ENCODE measurements around the gene USP20. TPM values are rescaled to one million over a fixed set of nuclear protein-coding genes. Genes with fewer than 3 reads are reported as not detected.

The USP20 gene
- total RNA-seq, 6 experiments from 2014 or later: 7.5 to 14.0 (median 10.8) TPM

DNA sequence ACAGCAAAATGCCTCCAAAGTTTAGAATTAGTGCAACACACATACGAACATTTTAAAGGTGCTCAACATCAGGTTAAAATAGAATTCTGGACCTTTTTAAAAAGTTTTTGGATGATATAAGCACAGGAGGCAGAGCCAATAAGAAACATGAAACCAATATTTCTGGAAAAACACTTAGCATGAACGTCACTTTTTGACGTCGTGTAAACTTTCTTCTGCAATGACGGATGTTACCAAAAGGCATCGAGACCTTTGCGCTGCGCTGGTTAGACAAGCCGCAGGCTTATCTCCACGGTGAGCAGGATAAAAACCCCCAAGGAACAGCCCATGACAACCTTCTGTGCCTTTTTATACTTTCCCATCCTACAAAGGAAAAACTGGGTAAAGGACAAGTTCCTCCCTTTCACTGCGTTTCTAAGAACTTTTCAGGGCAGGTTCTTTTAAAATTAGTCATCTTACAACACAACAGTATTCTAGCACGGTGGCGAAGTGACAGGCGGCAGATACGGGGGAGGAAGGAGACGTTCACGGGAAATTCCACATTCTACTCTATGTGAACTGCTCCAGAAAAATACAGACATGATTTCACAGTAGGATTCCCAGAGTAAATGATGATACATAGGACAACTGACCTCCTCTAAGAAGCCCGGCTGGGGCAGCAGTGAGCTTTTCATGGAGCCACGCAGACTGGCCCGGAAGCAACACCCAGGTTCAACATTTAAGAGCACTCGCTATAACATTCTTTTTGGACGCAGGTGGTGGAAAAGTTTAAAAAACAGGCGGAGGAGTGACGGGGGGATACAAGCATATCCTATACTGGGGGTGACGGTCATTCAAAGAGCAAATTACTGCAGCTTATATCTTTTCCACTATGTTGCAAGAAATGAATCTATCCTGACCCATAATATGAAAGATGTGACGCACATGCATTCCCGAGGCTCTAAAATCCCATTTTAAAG is 52.4 kb downstream of the USP20 start:
- H3K4me1 ChIP-seq: peaks cover 0 to 25% (median 2%) of the 10 kb centered on the region in 4 donors
- H3K4me3 ChIP-seq: no peak overlapping the region
- H3K27ac ChIP-seq: peak overlapping the region in 2 of 3 donors; percentile 29 to 44
- WGBS (ENCODE audit: insufficient coverage, low coverage, low lambda C conversion rate, missing lambda C conversion rate): 59% methylated on average over 26 of the region's 27 CpGs
- ATAC-seq: no peak
- TF ChIP-seq, protein P1, sequence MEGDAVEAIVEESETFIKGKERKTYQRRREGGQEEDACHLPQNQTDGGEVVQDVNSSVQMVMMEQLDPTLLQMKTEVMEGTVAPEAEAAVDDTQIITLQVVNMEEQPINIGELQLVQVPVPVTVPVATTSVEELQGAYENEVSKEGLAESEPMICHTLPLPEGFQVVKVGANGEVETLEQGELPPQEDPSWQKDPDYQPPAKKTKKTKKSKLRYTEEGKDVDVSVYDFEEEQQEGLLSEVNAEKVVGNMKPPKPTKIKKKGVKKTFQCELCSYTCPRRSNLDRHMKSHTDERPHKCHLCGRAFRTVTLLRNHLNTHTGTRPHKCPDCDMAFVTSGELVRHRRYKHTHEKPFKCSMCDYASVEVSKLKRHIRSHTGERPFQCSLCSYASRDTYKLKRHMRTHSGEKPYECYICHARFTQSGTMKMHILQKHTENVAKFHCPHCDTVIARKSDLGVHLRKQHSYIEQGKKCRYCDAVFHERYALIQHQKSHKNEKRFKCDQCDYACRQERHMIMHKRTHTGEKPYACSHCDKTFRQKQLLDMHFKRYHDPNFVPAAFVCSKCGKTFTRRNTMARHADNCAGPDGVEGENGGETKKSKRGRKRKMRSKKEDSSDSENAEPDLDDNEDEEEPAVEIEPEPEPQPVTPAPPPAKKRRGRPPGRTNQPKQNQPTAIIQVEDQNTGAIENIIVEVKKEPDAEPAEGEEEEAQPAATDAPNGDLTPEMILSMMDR (IDR thresholded peaks at IDR 0.05): no peak
- no peak for TF ChIP-seq POLR2A (IDR thresholded peaks at IDR 0.05)
- no peaks in the 10 kb centered on the region for H3K27me3 ChIP-seq
- DNase-seq: no peak
- H3K36me3 ChIP-seq: no peaks in the 10 kb centered on the region
- intact Hi-C loops (cut with DNase I): loop anchor here in 1 of 2 donors (10.0 kb wide), 1 partner anchor 217 kb away; no protein-coding TSS in a partner anchor
- H3K9me3 ChIP-seq: no peaks in the 10 kb centered on the region

DNA sequence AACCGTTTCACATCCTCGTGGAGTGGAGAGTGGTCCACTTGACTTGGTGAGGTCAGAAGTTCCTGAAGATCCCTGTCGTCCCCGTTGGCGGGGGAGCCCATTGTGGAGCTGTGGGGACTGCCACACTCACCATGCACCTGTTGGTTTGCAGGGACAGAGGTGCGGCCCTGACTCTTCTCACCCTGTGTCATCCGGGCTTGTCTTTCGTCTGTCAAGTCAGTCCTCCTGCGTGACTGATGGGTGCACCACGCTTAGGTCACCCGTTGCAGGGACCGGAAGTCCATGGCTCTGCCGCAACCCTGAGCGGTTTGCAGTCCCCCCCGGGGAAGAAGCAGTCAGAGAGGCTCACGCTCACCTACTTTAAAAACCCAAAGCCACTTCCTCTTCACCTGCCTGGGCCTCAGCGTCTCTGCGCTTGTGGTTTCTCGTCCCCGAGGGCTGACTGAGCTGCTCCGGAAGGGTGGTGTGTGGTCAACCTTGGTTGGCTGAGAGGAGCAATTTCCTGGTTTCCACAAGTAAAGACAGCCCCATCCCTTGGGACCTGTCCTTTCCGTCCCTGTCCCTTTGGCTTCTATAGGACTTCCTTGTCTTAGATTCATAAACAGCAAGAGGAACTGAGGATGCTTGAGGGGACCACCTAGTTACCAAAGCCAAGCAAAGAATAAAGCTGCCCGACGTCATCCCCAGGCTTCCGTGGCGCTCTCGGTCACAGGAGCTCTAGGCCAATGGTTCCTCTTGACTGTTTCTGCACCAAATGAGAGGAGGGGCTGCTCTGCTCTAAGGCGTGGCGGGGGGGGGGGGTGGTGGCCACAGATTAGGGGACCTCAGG is 53.2 kb downstream of the USP20 start:
- ATAC-seq (peak in 2 of 4 donors; percentile 5 to 12), DNase-seq (peak in 2 of 3 donors; percentile 58 to 75)
- H3K4me3 ChIP-seq: no peak overlapping the region
- H3K36me3 ChIP-seq: no peaks in the 10 kb centered on the region
- intact Hi-C loops (cut with DNase I): loop anchor here in 1 of 2 donors (10.0 kb wide), 1 partner anchor 216 kb away; no protein-coding TSS in a partner anchor
- no peaks in the 10 kb centered on the region for H3K9me3 ChIP-seq
- TF ChIP-seq POLR2A (IDR thresholded peaks at IDR 0.05): no peak
- TF ChIP-seq, protein P1 (IDR thresholded peaks at IDR 0.05): no peak
- H3K27ac ChIP-seq: peak overlapping the region in 2 of 3 donors; percentile 29 to 44
- no peaks in the 10 kb centered on the region for H3K27me3 ChIP-seq
- 51% methylated on average over 10 of the region's 29 CpGs for WGBS (ENCODE audit: insufficient coverage, low coverage, low lambda C conversion rate, missing lambda C conversion rate)
- H3K4me1 ChIP-seq: peaks cover 0 to 25% (median 4%) of the 10 kb centered on the region in 4 donors

DNA sequence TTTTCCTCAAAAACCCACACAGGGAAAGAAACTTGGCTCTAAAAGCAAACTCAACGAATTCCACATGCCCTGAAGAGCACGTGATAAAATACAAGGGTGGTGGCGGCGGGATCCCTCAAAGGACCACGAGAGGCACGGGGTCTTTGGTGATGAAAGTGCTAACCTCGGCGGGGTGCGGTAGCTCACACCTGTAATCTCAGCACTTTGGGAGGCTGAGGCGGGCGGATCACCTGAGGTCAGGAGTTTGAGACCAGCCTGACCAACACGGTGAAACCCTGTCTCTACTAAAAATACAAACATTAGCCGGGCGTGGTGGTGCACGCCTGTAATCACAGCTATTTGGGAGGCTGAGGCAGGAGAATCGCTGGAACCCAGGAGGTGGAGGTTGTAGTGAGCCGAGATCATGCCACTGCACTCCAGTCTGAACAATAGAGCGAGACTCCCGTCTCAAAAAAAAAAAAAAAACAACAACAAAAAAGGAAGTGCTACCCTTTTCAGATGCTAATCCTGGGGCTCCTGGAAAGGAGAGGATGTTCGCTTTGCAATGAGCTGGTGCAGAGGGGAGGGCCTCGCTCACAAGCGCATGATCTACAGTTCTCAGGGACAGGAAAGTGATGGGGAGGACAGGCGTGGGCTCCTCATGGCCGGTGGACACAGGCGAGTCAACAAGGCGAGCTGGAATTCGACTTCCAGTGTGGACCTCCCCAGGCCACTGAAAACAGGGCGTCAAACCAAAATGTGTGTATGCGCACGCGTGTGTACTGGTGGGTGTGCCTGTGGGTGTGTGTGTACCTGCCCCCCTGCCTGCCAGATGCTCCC is 54.1 kb downstream of the USP20 start:
- no peak overlapping the region for H3K4me3 ChIP-seq
- H3K27ac ChIP-seq: peak overlapping the region in 2 of 3 donors; percentile 28 to 43
- intact Hi-C loops (cut with DNase I): loop anchor here in 1 of 2 donors (10.0 kb wide), 1 partner anchor 215 kb away; no protein-coding TSS in a partner anchor
- no peaks in the 10 kb centered on the region for H3K36me3 ChIP-seq
- WGBS (ENCODE audit: insufficient coverage, low coverage, low lambda C conversion rate, missing lambda C conversion rate): 47% methylated on average over 8 of the region's 31 CpGs
- no peaks in the 10 kb centered on the region for H3K27me3 ChIP-seq
- TF ChIP-seq, protein P1 (IDR thresholded peaks at IDR 0.05): no peak
- TF ChIP-seq POLR2A (IDR thresholded peaks at IDR 0.05): no peak
- H3K9me3 ChIP-seq: no peaks in the 10 kb centered on the region
- ATAC-seq: no peak
- H3K4me1 ChIP-seq: peaks cover 0 to 18% (median 4%) of the 10 kb centered on the region in 4 donors
- DNase-seq: no peak
